ENCODE measurements around the gene GDA. TPM values are rescaled to one million over a fixed set of nuclear protein-coding genes. Genes with fewer than 3 reads are reported as not detected.

GDA gene
- total and polyA plus RNA-seq, 2 of the 8 experiments (the other 6 are each of a cell fraction or from before 2014, with no cell fraction given), result 0.35 to 3.0 TPM

- TF ChIP-seq RNF2 (IDR thresholded peaks at IDR 0.05; ENCODE audit: borderline replicate concordance, low read depth, low read length, missing control alignments, poor library complexity, severe bottlenecking) (no peak), RFX5 (IDR thresholded peaks at IDR 0.05; ENCODE audit: borderline replicate concordance, low read depth, low read length) (no peak)
Measured at GRCh38 chr9:72271613-72272478, 122.6 kb downstream of the GDA start (continued).
